ENCODE data around the gene CYTL1.
"Not testable (repeated sequence)": the region's sequence is repeated elsewhere in the genome, so short reads cannot be mapped to it uniquely, and the experiment has no call there.

CYTL1 gene

DNA sequence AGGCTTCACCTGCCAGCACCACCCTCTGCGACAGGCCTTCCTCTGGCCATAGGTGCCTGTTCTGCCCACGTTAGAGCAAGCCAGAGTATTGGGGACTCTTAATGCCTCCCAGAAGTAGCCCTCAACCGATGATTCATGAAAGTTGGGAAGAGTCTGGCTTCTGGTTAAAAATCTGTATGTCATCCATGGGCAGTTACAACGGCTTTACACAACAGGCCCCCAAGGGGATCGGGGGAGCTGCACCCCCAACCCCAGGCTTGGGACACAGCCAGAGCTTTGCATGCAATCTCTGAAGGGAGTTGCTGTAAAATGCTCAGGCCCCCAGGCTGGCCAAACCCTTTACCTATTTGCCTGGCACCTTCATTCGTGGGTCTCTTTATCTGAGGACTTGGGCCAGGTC is 5.4 kb upstream of the CYTL1 start:
- no peaks in the 10 kb centered on the region for H3K9me3 ChIP-seq (ENCODE audit: control insufficient read depth, insufficient read depth, low read length)

DNA sequence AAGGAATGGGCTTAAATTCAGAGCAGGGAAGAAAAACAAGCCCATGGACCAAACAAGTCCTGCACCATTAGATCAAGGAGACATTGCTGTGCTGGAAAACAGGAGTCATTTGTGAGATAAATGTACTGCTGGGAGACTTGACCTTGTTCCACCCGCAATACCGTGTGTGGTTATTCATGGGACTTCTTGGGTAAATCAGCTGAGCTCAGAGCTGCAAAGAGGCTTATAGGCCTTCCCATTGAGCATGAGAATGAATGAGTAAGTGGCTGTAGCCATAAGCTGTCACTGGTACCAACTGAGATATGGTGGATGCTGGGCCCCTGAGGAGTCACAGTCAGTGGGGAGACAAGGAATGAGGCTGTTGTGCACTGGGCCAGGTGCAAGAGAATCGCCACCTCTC is 2.3 kb upstream of the CYTL1 start:
- H3K9ac ChIP-seq (ENCODE audit: low read depth, low read length), result no peak overlapping the region
- 0 out of 2 replicates have a peak, but pooled peaks cover 2% of the 10 kb centered on the region for H3K4me1 ChIP-seq (ENCODE audit: insufficient read depth, low read length)
- H3K9me3 ChIP-seq (ENCODE audit: control insufficient read depth, insufficient read depth, low read length), result no peaks in the 10 kb centered on the region
- no peaks in the 10 kb centered on the region for H3K36me3 ChIP-seq (ENCODE audit: insufficient read depth, low read length)

More for the DNA sequence above, 5.4 kb upstream of the CYTL1 start:
- Histone ChIP-seq H3K9ac (ENCODE audit: low read depth, low read length) (no peak overlapping the region), H3K36me3 (ENCODE audit: insufficient read depth, low read length) (no peaks in the 10 kb centered on the region), H3K4me1 (ENCODE audit: insufficient read depth, low read length) (no peaks in the 10 kb centered on the region)

DNA sequence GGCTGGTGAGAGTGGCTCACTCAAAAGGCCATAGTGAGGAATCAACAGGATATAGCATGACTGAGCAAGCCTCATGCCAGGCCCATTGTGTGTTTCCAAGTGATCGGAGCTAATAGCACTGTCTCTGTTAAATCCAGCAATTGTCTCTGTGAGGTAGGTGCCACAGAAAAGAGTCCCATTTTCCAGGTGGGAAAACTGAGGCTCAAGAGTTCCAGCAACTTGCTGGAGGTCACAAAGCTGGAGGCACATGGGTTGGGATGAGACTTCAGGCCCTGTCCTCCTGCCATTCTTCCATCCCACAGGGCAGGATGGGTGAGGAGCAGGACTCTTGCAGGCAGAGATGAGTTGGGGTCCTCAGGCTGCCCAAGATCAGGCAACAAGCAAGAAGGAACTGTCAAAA is 1.1 kb upstream of the CYTL1 start:
- no peak overlapping the region for H3K9ac ChIP-seq (ENCODE audit: low read depth, low read length)
- H3K36me3 ChIP-seq (ENCODE audit: insufficient read depth, low read length), result no peaks in the 10 kb centered on the region
- H3K4me1 ChIP-seq (ENCODE audit: insufficient read depth, low read length), result 0 out of 2 replicates have a peak, but pooled peaks cover 2% of the 10 kb centered on the region
- no peaks in the 10 kb centered on the region for H3K9me3 ChIP-seq (ENCODE audit: control insufficient read depth, insufficient read depth, low read length)

DNA sequence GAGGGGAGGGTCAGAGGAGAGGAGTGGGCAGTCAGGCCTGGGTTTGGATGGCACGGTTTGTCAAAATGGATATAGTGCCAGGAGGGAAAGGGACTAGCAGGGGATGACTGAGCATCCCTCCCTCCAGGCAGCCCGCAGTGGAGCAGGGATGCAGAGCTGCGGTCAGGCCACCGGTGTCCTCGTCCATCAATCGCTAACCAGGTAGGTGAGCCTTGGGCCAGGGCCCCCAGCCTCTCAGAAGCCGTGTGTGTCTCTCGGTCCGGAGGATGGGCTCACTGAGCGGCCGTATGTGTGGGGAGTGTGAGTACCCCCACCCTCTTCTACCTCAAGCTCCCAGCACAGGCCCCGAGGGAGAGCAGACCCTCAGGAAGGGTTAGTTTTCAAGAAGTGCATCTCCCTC is 538 bp upstream of the CYTL1 start:
- no peaks in the 10 kb centered on the region for H3K9me3 ChIP-seq (ENCODE audit: control insufficient read depth, insufficient read depth, low read length)
- peak overlapping the region; percentile 75; the same call in 1 of the 2 replicates for H3K9ac ChIP-seq (ENCODE audit: low read depth, low read length)
- H3K36me3 ChIP-seq (ENCODE audit: insufficient read depth, low read length), result no peaks in the 10 kb centered on the region
- 0 out of 2 replicates have a peak, but pooled peaks cover 2% of the 10 kb centered on the region for H3K4me1 ChIP-seq (ENCODE audit: insufficient read depth, low read length)

DNA sequence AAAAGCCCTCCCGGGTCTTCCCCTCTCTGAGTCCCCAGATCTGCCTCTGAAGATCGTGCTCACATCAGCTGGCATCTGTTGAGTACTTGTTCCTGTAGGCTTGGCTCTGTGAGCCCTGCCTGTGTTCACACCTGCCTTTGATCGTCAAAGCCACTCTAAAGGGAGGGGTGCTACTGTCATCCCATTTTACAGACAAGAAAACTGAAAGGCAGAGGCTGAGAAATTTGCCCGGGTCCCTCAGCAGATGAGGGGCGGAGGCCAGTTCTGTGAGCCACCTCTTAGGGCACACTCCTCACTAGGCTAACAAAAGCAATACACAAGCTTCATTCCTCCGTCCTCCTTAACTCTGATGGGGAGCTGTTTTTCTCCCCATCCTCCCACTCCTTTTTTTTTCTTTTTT is 655 bp downstream of the CYTL1 start:
- no peaks in the 10 kb centered on the region for H3K36me3 ChIP-seq (ENCODE audit: insufficient read depth, low read length)
- no peak overlapping the region for H3K9ac ChIP-seq (ENCODE audit: low read depth, low read length)
- H3K4me1 ChIP-seq (ENCODE audit: insufficient read depth, low read length), result 0 out of 2 replicates have a peak, but pooled peaks cover 2% of the 10 kb centered on the region
- H3K9me3 ChIP-seq (ENCODE audit: control insufficient read depth, insufficient read depth, low read length), result no peaks in the 10 kb centered on the region

DNA sequence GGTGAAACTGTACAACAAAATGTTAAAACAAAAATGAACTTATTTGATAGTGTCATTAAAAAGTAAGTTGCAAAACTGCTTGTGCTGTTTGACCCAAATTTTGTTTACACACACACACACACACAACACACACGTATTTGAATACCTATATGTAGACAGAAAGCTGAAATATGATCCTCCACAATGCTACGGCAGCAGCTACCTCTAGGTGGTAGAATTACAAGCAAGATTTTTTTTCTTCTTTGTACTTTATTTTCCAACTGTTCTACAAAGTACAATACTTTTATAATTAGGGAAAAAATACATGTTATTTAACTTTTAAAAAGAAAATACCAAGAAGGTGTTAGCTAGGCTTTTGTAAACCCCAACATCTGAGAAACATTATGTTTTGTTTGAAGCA is 1.2 kb downstream of the CYTL1 start:
- Histone ChIP-seq H3K9me3 (ENCODE audit: control insufficient read depth, insufficient read depth, low read length) (no peaks in the 10 kb centered on the region), H3K4me1 (ENCODE audit: insufficient read depth, low read length) (0 out of 2 replicates have a peak, but pooled peaks cover 2% of the 10 kb centered on the region), H3K9ac (ENCODE audit: low read depth, low read length) (no peak overlapping the region), H3K36me3 (ENCODE audit: insufficient read depth, low read length) (no peaks in the 10 kb centered on the region)

DNA sequence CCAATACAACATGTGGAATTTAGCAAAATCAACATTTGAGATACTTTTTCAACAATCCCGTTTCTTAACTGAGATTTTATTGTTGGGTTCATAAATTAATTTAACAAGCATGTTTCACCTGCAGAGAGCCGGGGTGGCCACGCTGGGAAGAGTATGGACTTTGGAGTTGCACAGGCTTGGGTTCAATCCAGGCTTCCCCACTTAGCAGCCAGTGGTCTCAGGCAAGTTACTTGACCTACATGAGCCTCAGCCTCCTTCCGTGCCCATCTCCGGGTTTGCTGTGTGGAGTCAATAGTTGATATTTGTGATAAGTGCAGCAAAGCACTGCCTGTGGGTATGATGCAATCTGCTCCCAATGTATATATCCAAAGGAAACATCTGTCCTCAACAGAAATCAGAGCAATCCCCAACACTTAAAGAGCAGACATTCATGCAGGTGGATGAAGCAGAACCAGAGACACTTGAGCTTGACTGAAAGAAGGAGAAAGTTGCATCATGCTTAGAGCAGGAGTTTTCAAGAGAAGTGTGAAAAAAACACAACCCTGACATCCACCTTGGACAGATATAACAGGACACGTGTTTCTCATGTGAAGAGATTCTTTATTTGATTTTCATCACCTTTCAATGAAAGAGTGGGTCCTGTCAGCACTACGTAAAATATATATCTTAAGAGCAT is 5.1 kb downstream of the CYTL1 start:
- H3K4me1 ChIP-seq (ENCODE audit: insufficient read depth, low read length), result 0 out of 2 replicates have a peak, but pooled peaks cover 2% of the 10 kb centered on the region
- H3K9ac ChIP-seq (ENCODE audit: low read depth, low read length), result no peak overlapping the region
- H3K36me3 ChIP-seq (ENCODE audit: insufficient read depth, low read length), result no peaks in the 10 kb centered on the region
- H3K9me3 ChIP-seq (ENCODE audit: control insufficient read depth, insufficient read depth, low read length), result no peaks in the 10 kb centered on the region

DNA sequence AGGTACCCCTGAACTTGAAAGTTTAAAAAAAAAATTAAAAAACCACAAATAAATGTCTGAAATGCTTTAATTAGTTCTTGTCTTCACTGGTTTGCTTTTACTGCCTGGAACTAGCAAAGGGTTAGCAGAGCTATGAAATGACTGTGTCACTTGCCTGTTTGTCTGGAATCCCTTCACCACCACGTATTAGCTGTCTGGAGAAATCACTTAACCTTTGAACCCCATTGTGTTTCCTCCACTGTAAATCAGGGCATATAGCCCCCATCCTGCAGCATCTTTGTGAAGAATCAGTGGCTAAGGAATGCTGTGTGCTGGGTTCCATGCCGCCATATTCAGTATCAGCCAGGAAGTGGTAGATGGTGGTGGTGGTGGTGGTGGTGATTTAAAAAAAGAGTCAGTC is 6.3 kb downstream of the CYTL1 start:
- Histone ChIP-seq H3K36me3 (ENCODE audit: insufficient read depth, low read length) (no peaks in the 10 kb centered on the region), H3K9me3 (ENCODE audit: control insufficient read depth, insufficient read depth, low read length) (no peaks in the 10 kb centered on the region), H3K4me1 (ENCODE audit: insufficient read depth, low read length) (no peaks in the 10 kb centered on the region)

DNA sequence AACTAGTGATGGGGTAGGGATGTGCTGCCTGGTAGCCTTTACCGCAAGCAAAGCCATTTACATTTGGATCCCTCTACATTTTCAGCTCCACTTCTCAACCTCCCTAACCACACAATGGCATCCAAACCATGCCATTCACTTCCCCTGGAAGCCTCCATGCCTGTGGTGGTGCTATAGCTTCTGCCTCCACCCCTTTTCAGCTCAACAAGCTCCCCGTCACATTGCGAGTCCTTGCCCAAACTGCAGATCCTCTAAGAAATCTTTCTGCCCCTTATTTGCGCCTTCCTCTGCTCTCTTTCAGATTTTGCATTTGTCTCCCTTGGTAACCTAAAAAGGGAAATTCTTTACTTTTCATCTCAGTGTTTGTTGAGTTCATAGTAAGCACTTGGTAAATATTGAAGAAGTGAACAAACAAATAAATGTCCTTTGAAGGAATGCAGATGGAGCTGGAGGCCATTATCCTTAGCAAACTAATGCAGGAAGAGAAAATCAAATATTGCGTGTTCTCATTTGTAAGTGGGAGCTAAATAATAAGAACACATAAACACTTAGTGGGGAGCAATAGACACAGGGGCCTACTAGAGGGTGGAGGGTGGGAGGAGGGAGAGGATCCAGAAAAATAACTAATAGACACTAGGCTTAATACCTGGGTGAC is 6.9 kb downstream of the CYTL1 start:
- no peak overlapping the region for H3K9ac ChIP-seq (ENCODE audit: low read depth, low read length)
- no peaks in the 10 kb centered on the region for H3K36me3 ChIP-seq (ENCODE audit: insufficient read depth, low read length)
- H3K4me1 ChIP-seq (ENCODE audit: insufficient read depth, low read length), result no peaks in the 10 kb centered on the region
- H3K9me3 ChIP-seq (ENCODE audit: control insufficient read depth, insufficient read depth, low read length), result no peaks in the 10 kb centered on the region

More for the DNA sequence above, 6.3 kb downstream of the CYTL1 start:
- H3K9ac ChIP-seq (ENCODE audit: low read depth, low read length), result no peak overlapping the region

DNA sequence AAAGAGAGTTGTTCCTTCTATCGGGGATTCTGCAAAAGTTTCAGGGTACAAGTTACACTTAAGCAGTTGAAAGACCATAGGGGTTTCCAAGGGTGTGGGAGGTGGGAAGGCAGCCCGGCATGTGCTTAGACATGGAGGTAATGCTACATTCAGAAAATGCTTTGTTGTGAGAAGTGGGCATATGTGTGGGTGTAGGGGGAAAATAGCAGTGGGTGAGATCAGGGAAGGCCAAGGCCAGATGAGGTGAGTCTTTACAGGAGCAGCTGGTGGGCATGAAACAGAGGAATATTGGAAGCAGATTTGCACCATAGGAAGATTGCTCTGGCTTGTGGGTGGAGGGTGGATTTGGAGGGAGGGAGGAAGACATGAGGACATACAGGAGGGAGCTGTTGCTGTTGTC is 8.3 kb downstream of the CYTL1 start:
- no peak overlapping the region for H3K9ac ChIP-seq (ENCODE audit: low read depth, low read length)
- H3K4me1 ChIP-seq (ENCODE audit: insufficient read depth, low read length), result no peaks in the 10 kb centered on the region
- H3K36me3 ChIP-seq (ENCODE audit: insufficient read depth, low read length), result no peaks in the 10 kb centered on the region
- no peaks in the 10 kb centered on the region for H3K9me3 ChIP-seq (ENCODE audit: control insufficient read depth, insufficient read depth, low read length)

DNA sequence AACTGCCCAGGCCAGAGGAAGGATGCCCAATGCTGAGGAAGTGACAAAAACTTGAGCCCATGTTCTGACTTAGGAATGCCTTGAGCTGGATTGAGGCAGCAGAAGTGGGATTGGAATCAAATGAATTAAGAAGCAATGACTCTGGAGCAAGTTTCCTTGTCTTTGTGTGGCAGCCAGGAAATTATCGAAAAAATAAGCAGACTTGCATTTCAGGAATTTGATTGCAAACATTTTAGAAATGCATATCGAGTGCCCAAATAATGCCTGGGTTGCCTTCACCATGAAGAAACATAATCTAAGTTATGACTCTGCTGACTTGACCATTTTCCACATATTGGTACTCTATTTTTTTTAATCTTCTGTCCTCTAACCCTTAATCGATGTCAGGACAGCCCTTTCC is 9.5 kb downstream of the CYTL1 start:
- Histone ChIP-seq H3K4me1 (ENCODE audit: insufficient read depth, low read length) (no peaks in the 10 kb centered on the region), H3K9ac (ENCODE audit: low read depth, low read length) (no peak overlapping the region), H3K9me3 (ENCODE audit: control insufficient read depth, insufficient read depth, low read length) (no peaks in the 10 kb centered on the region), H3K36me3 (ENCODE audit: insufficient read depth, low read length) (no peaks in the 10 kb centered on the region)

DNA sequence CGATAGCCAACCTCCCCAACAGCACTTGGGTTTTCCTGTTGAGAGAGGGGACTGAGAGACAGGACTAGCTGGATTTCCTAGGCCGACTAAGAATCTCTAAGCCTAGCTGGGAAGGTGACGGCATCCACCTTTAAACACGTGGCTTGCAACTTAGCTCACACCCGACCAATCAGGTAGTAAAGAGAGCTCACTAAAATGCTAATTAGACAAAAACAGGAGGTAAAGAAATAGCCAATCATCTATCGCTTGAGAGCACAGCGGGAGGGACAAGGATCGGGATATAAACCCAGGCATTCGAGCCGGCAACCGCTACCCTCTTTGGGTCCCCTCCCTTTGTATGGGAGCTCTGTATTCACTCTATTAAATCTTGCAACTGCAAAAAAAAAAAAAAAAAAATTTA is 12.3 kb downstream of the CYTL1 start:
- not testable (repeated sequence) for H3K9ac ChIP-seq (ENCODE audit: low read depth, low read length); H3K4me1 ChIP-seq (ENCODE audit: insufficient read depth, low read length); H3K9me3 ChIP-seq (ENCODE audit: control insufficient read depth, insufficient read depth, low read length); H3K36me3 ChIP-seq (ENCODE audit: insufficient read depth, low read length)

DNA sequence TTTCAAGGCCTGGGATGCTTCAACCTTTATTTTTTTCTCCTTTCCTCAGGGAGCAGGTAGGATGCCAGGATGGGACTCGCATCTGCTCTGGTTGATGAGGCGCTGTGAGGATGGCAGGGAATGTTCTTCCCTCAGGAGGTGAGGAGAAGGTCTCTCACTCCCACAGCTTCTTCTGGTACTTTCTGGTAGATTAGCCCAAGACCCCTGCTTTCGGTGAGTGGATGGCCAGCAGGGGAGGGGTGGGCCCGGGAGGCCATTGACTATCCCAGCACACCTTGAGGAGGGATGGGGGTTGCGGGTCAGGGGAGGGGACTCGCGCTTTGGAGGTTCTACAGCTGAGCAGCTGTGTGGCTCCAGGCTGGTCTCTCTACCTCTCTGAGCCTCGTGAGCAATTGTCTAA is 14.8 kb downstream of the CYTL1 start:
- no peaks in the 10 kb centered on the region for H3K4me1 ChIP-seq (ENCODE audit: insufficient read depth, low read length)
- H3K36me3 ChIP-seq (ENCODE audit: insufficient read depth, low read length), result no peaks in the 10 kb centered on the region
- no peaks in the 10 kb centered on the region for H3K9me3 ChIP-seq (ENCODE audit: control insufficient read depth, insufficient read depth, low read length)
- H3K9ac ChIP-seq (ENCODE audit: low read depth, low read length), result no peak overlapping the region

DNA sequence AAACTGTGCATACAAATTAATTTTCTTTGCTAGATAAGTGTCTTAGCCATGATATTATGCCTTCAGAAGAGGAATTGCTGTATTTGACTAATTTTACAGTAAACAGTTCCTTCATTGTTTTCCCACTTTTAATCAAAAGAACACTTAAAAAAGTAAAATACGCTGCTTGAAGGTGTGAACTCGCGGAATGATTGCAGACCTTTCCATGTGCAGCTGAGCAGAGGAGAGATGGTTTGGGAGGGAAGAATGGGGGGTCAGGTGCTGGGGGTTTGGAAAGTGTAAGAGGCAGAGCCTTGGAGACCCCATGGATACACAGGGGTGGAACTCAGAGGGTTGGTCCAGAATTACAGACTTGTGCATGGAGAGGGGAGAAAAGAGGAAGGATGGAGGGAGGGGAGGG is 15.3 kb downstream of the CYTL1 start:
- no peak overlapping the region for H3K9ac ChIP-seq (ENCODE audit: low read depth, low read length)
- H3K36me3 ChIP-seq (ENCODE audit: insufficient read depth, low read length), result no peaks in the 10 kb centered on the region
- no peaks in the 10 kb centered on the region for H3K4me1 ChIP-seq (ENCODE audit: insufficient read depth, low read length)
- no peaks in the 10 kb centered on the region for H3K9me3 ChIP-seq (ENCODE audit: control insufficient read depth, insufficient read depth, low read length)

DNA sequence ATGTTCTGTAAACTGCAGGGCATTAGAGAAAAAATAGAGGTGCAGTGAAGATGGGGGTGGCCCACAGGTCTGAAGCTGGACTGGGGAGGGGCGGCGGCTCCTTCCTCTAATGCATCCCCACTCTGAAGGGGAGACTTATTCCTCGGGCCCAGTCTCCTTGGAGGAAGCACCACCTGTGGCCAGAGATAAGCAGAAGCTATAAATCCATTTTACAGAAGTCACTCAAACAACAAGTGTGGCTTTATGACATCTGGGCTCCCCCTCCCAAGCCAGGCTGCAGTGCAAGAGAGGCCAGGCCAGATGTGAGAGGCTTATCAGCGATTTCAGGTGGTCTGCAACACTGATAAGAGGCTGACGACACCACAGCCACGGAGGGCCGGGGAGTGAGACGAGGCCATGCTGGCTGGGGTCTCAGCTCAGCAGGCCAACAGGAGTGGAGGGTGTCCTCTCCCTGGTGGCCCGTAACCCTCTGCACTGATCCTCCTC is 15.8 kb downstream of the CYTL1 start:
- no peaks in the 10 kb centered on the region for H3K4me1 ChIP-seq (ENCODE audit: insufficient read depth, low read length)
- no peaks in the 10 kb centered on the region for H3K9me3 ChIP-seq (ENCODE audit: control insufficient read depth, insufficient read depth, low read length)
- H3K9ac ChIP-seq (ENCODE audit: low read depth, low read length), result no peak overlapping the region
- H3K36me3 ChIP-seq (ENCODE audit: insufficient read depth, low read length), result no peaks in the 10 kb centered on the region
